Measurements from ENCODE around the gene THOC7.
A peak's percentile ranks its signal among the peaks of the same experiment; 100 is the strongest.

Gene THOC7

GRCh38 chr3:63863150-63864007, at the start of gene THOC7, which contains the start of gene ATXN7:
THOC7 (minus strand) TSS chr3:63863805; CDS start chr3:63863790, 15 bp downstream.
ATXN7 (plus strand) TSS chr3:63863867; CDS start chr3:63912599, 48,732 bp downstream.
- intact Hi-C loops (cut with DNase I), result loop anchor here (2.0 kb wide), 1 partner anchor 49 kb away; the partner anchor contains the start of gene SCAANT1
- peak; percentile 11 to 85 (median 68) for DNase-seq

DNA sequence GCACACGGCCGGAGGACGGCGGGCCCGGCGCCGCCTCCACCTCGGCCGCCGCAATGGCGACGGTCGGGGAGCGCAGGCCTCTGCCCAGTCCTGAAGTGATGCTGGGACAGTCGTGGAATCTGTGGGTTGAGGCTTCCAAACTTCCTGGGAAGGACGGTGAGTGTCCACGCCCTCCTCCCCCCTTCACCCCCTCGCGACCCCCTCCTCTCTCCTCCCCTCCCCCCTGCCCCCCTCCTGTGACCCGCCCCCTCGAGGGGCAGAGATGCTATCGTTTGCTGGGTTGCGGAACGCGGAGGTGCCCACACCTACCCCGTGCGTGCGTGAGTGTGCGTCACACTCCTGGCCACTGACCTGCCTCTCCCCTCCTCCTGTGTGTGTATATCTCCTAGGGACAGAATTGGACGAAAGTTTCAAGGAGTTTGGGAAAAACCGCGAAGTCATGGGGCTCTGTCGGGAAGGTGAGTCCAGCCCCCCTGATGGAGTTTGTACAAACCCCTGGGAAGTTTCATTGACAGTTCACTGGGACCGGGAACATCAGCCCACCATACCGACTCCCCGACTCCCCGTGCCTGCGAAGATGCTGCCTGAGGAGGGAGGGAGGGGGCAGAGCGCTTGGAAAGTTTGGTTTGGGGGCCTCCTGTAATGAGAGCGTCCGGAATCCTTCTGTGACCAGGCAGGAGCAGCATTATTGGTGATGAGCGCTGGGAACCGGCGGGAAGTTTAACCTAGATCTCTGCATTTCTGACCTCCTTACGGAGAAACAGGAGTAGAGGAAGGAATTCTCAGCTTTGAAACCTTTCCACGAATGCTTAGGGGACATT, 49.4 kb upstream of the THOC7 start:
- intact Hi-C loops (cut with DNase I), result loop anchor here (2.0 to 10.0 kb wide), 2 partner anchors 50 to 82 kb away; partner anchors contain the start of genes ATXN7 and THOC7
- peak in 33 of 42 donors; percentile 8 to 63 (median 28) for DNase-seq

GRCh38 chr3:63911873-63912767, 48.5 kb upstream of the THOC7 start, which contains the start of gene SCAANT1:
SCAANT1 (minus strand) TSS chr3:63912383.
- intact Hi-C loops (cut with DNase I), result loop anchor here (2.0 to 10.0 kb wide), 2 partner anchors 49 to 83 kb away; partner anchors contain the start of genes ATXN7 and THOC7
- peak; percentile 64 to 95 (median 87) for DNase-seq

DNA sequence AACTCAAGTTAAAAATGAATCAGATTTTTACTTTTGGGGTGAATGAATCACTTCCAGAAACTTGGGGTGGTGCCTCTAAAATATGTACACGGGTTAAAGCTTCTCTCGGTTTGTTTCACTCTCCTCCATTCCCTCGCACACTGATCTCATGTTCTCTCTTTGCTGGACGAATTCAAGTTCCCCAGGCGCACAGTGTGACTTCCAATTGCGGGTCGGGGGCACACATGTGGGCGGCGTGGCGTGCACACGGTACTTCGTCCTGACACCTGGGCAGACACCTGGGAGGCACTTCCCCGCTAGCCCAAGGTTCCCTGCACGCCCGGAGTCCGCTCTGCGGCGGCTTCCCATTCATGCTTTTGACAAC, 47.9 kb upstream of the THOC7 start:
- DNase-seq, result no peak
- intact Hi-C loops (cut with DNase I), result loop anchor here (10.0 kb wide), 1 partner anchor 83 kb away; no protein-coding TSS in a partner anchor

- intact Hi-C loops (cut with DNase I), result loop anchor here (10.0 kb wide), 1 partner anchor 84 kb away; no protein-coding TSS in a partner anchor
- DNase-seq, result no peak
Observed at GRCh38 chr3:63910891-63911290, 47.3 kb upstream of the THOC7 start.

DNA sequence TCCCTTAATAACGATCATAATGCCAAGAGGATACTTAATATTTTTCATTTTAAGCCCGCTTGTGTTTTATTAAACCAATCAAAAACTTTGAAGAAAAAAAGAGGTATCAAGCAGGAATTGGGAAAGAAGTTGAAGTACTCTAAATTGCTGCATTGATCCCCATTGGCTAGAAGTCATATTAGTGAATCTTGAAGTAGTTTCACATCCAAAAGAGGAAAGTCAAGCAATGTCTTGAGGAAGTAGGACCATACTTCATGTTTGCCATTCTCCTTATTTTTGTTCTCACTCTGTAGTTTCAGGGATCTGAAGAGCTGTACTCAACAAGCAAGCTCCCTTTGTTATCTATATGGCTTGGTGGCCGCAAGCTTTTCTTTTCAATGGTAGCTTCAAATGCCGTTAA, 46.4 kb upstream of the THOC7 start:
- intact Hi-C loops (cut with DNase I), result loop anchor here (10.0 kb wide), 1 partner anchor 85 kb away; no protein-coding TSS in a partner anchor
- DNase-seq, result no peak

GRCh38 chr3:63909431-63909830, 45.8 kb upstream of the THOC7 start:
- DNase-seq, result no peak
- intact Hi-C loops (cut with DNase I), result no loop called here

DNA sequence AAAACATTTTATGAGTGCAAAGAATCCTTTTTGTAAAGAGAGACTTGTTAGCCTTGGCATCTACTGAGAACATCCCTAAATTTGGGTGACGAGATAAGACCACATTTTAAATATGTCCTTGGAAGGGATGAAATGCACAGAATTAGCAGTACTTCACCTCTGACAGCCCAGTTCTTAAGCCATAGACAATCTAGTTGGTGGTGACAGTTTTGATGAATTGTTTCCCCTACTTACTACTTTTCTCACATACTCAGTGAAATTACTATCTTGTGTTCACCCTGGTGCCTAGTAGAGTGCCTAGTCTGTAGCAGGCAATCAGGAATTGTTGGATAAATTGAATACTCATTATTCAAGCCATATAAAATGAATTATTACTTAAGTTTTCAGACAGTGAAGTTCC, 45.2 kb upstream of the THOC7 start:
- intact Hi-C loops (cut with DNase I), result no loop called here
- no peak for DNase-seq

- intact Hi-C loops (cut with DNase I), result no loop called here
- DNase-seq, result no peak
Observed at GRCh38 chr3:63908081-63908736, 44.6 kb upstream of the THOC7 start.

DNA sequence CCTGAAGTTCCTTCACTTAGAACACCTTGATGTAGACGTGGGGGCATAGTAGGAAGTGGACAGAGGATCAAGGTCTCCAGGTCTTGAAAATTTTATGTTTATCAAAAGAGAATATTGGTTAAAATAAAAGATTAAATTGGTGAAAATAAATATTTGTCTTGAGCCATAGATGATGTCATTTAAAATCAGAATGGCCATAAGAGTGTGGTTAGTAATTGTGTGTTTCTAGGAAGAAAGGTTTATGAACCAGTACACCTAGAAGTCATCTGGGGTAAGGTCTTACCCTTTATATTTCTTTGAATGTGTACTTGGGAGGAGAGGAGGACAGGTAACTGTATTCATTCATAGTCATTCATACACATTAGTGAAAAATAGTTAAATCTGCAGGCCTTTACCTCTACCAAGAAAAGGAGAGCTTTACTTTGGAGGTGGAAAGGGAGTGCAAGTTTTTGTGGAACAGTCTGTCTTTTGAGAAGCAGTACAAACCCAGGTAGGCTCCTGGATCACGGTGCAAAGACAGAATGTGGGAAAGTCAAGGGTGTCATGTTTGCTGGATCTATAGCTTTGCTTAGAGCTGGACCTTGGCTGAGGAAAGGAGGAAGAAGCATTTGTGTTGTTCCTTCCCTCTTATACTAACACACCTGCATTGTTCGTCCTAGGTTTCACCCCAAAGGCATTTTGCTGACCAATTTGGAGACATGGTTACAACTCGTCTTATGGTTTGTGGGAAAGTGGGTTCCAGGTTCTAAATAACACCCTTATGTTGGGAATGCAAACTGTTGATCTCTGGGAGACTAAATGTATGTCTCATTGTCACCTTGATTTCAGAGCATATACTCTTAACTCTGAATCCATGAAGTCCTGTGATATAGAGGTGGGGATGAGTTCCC, 42.4 kb upstream of the THOC7 start:
- DNase-seq, result no peak
- intact Hi-C loops (cut with DNase I), result no loop called here

DNA sequence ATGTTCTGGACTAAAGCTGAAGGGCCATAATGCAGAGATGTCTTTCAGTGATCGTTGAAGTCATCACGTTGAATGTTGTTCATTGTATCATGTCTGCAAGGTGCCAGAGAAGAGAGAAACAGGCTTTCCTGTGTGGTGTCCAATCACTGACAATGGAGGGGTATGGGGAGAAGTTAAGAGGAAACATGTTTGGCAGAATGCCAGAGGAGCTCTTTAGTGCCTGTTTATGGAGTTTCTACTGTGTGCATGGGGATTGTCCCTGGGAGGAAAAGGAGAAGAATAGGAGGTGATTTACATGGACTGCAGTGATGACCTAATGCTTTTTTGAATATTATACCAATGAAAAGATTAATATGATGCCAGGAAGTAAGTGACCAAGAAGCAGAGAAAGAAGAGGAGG, 36.9 kb upstream of the THOC7 start:
- intact Hi-C loops (cut with DNase I), result no loop called here
- no peak for DNase-seq

DNA sequence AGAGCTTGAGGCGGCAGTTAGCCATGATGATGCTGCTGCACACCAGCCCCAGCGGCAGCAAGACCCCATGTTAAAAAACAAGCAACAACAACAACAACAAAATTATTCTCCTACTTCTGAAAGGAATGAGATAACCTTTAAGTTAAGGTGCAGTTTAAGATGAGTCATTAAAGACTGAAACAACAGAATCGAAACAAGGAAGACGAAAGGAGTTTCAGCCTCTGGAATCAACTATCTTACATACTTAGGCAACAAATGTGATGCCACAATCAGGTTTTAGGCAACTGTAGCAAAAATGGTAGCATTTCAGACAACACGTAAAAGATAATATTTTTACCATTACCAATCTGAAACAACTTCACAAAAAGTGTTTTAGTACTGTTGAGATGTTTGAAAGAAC, 36.4 kb upstream of the THOC7 start:
- no peak for DNase-seq
- intact Hi-C loops (cut with DNase I), result no loop called here

- intact Hi-C loops (cut with DNase I), result no loop called here
- no peak for DNase-seq
Observed at GRCh38 chr3:63896332-63897030, 32.9 kb upstream of the THOC7 start.

DNA sequence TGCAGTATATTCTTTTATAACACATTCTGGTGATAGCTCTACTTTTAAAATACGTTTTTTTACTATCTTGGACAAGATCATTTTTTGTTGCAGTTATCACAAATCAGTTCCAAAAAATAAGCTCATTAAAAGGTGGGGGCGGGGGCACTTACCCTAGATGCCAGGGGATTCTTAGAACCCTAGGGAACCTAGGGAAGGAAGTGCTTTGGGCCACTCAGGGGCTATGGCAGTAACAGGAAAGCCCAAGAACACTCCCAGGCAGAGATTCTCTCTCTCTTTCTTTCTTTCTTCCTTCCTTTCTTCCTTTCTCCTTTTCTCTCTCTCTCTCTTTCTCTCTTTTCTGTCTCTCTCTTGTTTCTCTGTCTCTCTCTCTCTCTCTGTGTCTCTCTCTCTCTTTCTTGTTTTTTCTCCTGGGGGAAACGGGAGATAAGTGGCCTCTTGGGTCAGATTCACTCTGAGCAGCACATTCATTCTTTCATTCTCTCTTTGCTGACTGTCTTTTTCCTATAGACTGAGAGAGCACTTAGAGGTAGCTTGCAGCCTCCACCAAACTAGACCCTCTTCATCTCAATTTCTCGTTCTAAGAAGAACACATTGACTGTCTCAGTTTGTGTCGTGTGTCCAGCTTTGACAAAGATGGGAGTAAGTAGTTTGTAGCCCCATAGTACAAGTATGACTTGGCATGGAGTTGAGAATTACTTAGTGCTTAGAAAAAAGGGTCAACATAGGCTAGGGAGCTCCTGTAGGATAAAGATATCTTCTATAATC, 32.0 kb upstream of the THOC7 start:
- DNase-seq, result no peak
- intact Hi-C loops (cut with DNase I), result no loop called here

- intact Hi-C loops (cut with DNase I), result no loop called here
- no peak for DNase-seq
Observed at GRCh38 chr3:63892773-63893352, 29.3 kb upstream of the THOC7 start.

Measured in head of caudate nucleus (tissue), 42 donors.